H9 (cell line): ENCODE results near the gene TMEM114. TPM values are rescaled to one million over a fixed set of nuclear protein-coding genes. Genes with fewer than 3 reads are reported as not detected.

ENCODE experiments used
- DNase-seq: peaks from one replicate; pipeline ENCODE4 v3.0.0-alpha.2; 2017
- H2AFZ ChIP-seq: one replicate; pipeline ENCODE4 v1.6.1; 2013; ENCODE audit warnings: mild to moderate bottlenecking, low read length, control low read depth, moderate library complexity
- H2AK5ac ChIP-seq: 2 replicates; pipeline ENCODE4 v1.6.1; 2013; ENCODE audit warnings: low read length, control low read depth, mixed read lengths; ENCODE audit not compliant: insufficient read length
- H2BK120ac ChIP-seq: one replicate; pipeline ENCODE4 v1.6.1; 2013; ENCODE audit warnings: low read depth, mild to moderate bottlenecking, low read length, control low read depth, inconsistent platforms; ENCODE audit not compliant: poor library complexity, severe bottlenecking
- H2BK12ac ChIP-seq: 2 replicates; pipeline ENCODE4 v1.6.1; 2013; ENCODE audit warnings: low read length, control low read depth, mixed read lengths, low read depth; ENCODE audit not compliant: insufficient read length
- H2BK15ac ChIP-seq: 2 replicates; pipeline ENCODE4 v1.6.1; 2013; ENCODE audit warnings: low read depth, low read length, control low read depth
- H2BK20ac ChIP-seq: one replicate; pipeline ENCODE4 v1.6.1; 2013; ENCODE audit warnings: low read depth, mild to moderate bottlenecking, low read length, control low read depth, inconsistent platforms; ENCODE audit not compliant: poor library complexity, severe bottlenecking
- H2BK5ac ChIP-seq: 2 replicates; pipeline ENCODE4 v1.6.1; 2013; ENCODE audit warnings: low read length, control low read depth, mixed read lengths; ENCODE audit not compliant: insufficient read length
- H3K14ac ChIP-seq: 2 replicates; pipeline ENCODE4 v1.6.1; 2013; ENCODE audit warnings: low read length, control low read depth; ENCODE audit not compliant: insufficient read depth
- H3K18ac ChIP-seq: 2 replicates; pipeline ENCODE4 v1.6.1; 2013; ENCODE audit warnings: low read depth, mild to moderate bottlenecking, mixed read lengths, low read length, control low read depth; ENCODE audit not compliant: insufficient read length
- H3K23ac ChIP-seq: 2 replicates; pipeline ENCODE4 v1.6.1; 2013; ENCODE audit warnings: low read length, control low read depth, mixed read lengths, low read depth; ENCODE audit not compliant: insufficient read length
- H3K23me2 ChIP-seq: 2 replicates; pipeline ENCODE4 v1.6.1; 2013; ENCODE audit warnings: low read depth, mild to moderate bottlenecking, mixed read lengths, low read length, control low read depth; ENCODE audit not compliant: insufficient read length, poor library complexity, severe bottlenecking
- H3K27ac ChIP-seq: 2 replicates; pipeline ENCODE4 v1.5.1; 2013; ENCODE audit warnings: low read length, control low read depth, mixed read lengths, low read depth; ENCODE audit not compliant: insufficient read length
- H3K27me3 ChIP-seq: 2 replicates; pipeline ENCODE4 v1.6.1; 2013; ENCODE audit warnings: low read length, control low read depth, inconsistent platforms; ENCODE audit not compliant: insufficient read depth
- H3K4ac ChIP-seq: 2 replicates; pipeline ENCODE4 v1.6.1; 2013; ENCODE audit warnings: low read depth, mild to moderate bottlenecking, control low read depth, inconsistent platforms, low read length, moderate library complexity
- H3K4me1 ChIP-seq: 2 replicates; pipeline ENCODE4 v1.6.1; 2013; ENCODE audit warnings: low read length, control low read depth, inconsistent platforms; ENCODE audit not compliant: insufficient read depth
- H3K4me2 ChIP-seq: 2 replicates; pipeline ENCODE4 v1.6.1; 2013; ENCODE audit warnings: low read length, control low read depth, mixed read lengths; ENCODE audit not compliant: insufficient read length, insufficient read depth
- H3K56ac ChIP-seq: 2 replicates; pipeline ENCODE4 v1.6.1; 2013; ENCODE audit warnings: low read depth, mild to moderate bottlenecking, mixed read lengths, low read length, control low read depth; ENCODE audit not compliant: insufficient read length
- H3K79me1 ChIP-seq: 2 replicates; pipeline ENCODE4 v1.6.1; 2013; ENCODE audit warnings: low read depth, mild to moderate bottlenecking, moderate library complexity, low read length, control low read depth, inconsistent platforms; ENCODE audit not compliant: insufficient read depth, poor library complexity, severe bottlenecking
- H3K79me2 ChIP-seq: 2 replicates; pipeline ENCODE4 v1.6.1; 2013; ENCODE audit warnings: low read length, control low read depth, inconsistent platforms; ENCODE audit not compliant: insufficient read depth
- H3K9ac ChIP-seq: 2 replicates; pipeline ENCODE4 v1.6.1; 2013; ENCODE audit warnings: low read length, control low read depth, mixed read lengths; ENCODE audit not compliant: insufficient read length; ENCODE audit errors: extremely low read depth
- H3K9me3 ChIP-seq: one replicate; pipeline ENCODE4 v1.6.1; 2013; ENCODE audit warnings: low read depth, low read length, inconsistent platforms; ENCODE audit not compliant: control insufficient read depth
- H3T11ph ChIP-seq: one replicate; pipeline ENCODE4 v1.6.1; 2013; ENCODE audit warnings: mild to moderate bottlenecking, low read length, control low read depth, inconsistent platforms
- H4K20me1 ChIP-seq: one replicate; pipeline ENCODE4 v1.6.1; 2013; ENCODE audit not compliant: control insufficient read depth, insufficient read length, insufficient read depth
- H4K5ac ChIP-seq: 2 replicates; pipeline ENCODE4 v1.6.1; 2013; ENCODE audit warnings: low read depth, mild to moderate bottlenecking, mixed read lengths, low read length, control low read depth; ENCODE audit not compliant: insufficient read length
- H4K8ac ChIP-seq: replicated peaks from 2 replicates; pipeline ENCODE4 v1.6.1; 2013; ENCODE audit warnings: low read length, control low read depth, mixed read lengths, low read depth; ENCODE audit not compliant: insufficient read length
- H4K91ac ChIP-seq: 2 replicates; pipeline ENCODE4 v1.6.1; 2013; ENCODE audit warnings: low read depth, mild to moderate bottlenecking, moderate library complexity, mixed read lengths, low read length, control low read depth; ENCODE audit not compliant: insufficient read length
- H3K27ac Mint-ChIP-seq, 3 experiments: 2 replicates in 2 of 3; 3 replicates in 1 of 3; pipeline ENCODE4 v1.8.0; 2020 to 2021; ENCODE audit warnings: mixed read lengths in 3 of 3, mild to moderate bottlenecking in 1 of 3, moderate library complexity in 1 of 3
- H3K27me3 Mint-ChIP-seq: 2 replicates; pipeline ENCODE4 v1.8.0; 2021; ENCODE audit warnings: low read depth, mild to moderate bottlenecking, moderate library complexity, mixed read lengths
- H3K36me3 Mint-ChIP-seq, 3 experiments: 2 replicates in 2 of 3; 3 replicates in 1 of 3; pipeline ENCODE4 v1.8.0; 2020 to 2021; ENCODE audit warnings: low read depth in 3 of 3, mixed read lengths in 3 of 3; ENCODE audit not compliant: insufficient read depth in 1 of 3
- H3K4me1 Mint-ChIP-seq, 2 experiments: 2 replicates each; pipeline ENCODE4 v1.8.0; 2020; ENCODE audit warnings: mixed read lengths in 2 of 2
- H3K4me3 Mint-ChIP-seq, 2 experiments: 2 replicates in 1 of 2; 3 replicates in 1 of 2; pipeline ENCODE4 v1.8.0; 2020 to 2021; ENCODE audit warnings: mild to moderate bottlenecking in 2 of 2, mixed read lengths in 2 of 2, moderate library complexity in 1 of 2
- H3K9me3 Mint-ChIP-seq, 2 experiments: 2 replicates in 1 of 2; 3 replicates in 1 of 2; pipeline ENCODE4 v1.8.0; 2020; ENCODE audit warnings: mild to moderate bottlenecking in 2 of 2, mixed read lengths in 2 of 2, moderate library complexity in 1 of 2
- CTCF ChIP-seq: fragments of 200-600 bp; sonication (generic); conservative IDR thresholded peaks from 3 replicates; pipeline ENCODE4 v1.8.0; 2021; ENCODE audit warnings: antibody characterized with exemption, mild to moderate bottlenecking
- WGBS: extraction: QIAGEN DNeasy Blood & Tissue Kit; methylation state at CpG from one replicate; pipeline ENCODE4 v1.1.7; 2013; ENCODE audit warnings: missing lambda C conversion rate, low lambda C conversion rate, mixed read lengths; ENCODE audit not compliant: insufficient read length; ENCODE audit errors: extremely low coverage; 5-methylcytosine and 5-hydroxymethylcytosine counted together
- long read RNA-seq: library from polyadenylated mRNA; unstranded; transcript quantifications from one replicate; pipeline ENCODE4 v2.0.0, GENCODE V29; 2020
- total RNA-seq: library from RNA; stranded (reverse); gene quantifications from 2 replicates; pipeline ENCODE4 v1.2.1, GENCODE V29; 2021

TMEM114 gene
- 0.33 and 1.2 TPM in 2 replicates for total RNA-seq
- long read RNA-seq: 0 reads

- Histone ChIP-seq H3K27ac (no peak within 1 kb of the TSS), H2AFZ (no peak within 1 kb of the TSS), H3K27me3 (peaks cover 23% of the 10 kb centered on the region; the same call in 1 of the 2 replicates), H3K79me2 (no peaks in the 10 kb centered on the region), H2BK20ac (no peak within 1 kb of the TSS), H4K5ac (no peak within 1 kb of the TSS), H3K4me2 (peak within 1 kb of the TSS; percentile 84), H3K4ac (no peak within 1 kb of the TSS), H2BK120ac (no peak within 1 kb of the TSS), H3K18ac (no peak within 1 kb of the TSS), H3K14ac (peak within 1 kb of the TSS; percentile 74), H4K91ac (no peak within 1 kb of the TSS), H3K23ac (no peak within 1 kb of the TSS), H2AK5ac (no peak within 1 kb of the TSS), H4K20me1 (no peaks in the 10 kb centered on the region), H3K79me1 (no peaks in the 10 kb centered on the region), H3K4me1 (no peaks in the 10 kb centered on the region), H2BK12ac (no peak within 1 kb of the TSS), H3K9ac (no peak within 1 kb of the TSS), H3T11ph (no peak within 1 kb of the TSS), H3K23me2 (peaks cover 16% of the 10 kb centered on the region), H2BK15ac (no peak within 1 kb of the TSS), H2BK5ac (no peak within 1 kb of the TSS), H3K56ac (no peak within 1 kb of the TSS), H4K8ac (no peak within 1 kb of the TSS), H3K9me3 (no peaks in the 10 kb centered on the region)
- Mint-ChIP-seq H3K27ac (no peak within 1 kb of the TSS), H3K9me3 (no peaks in the 10 kb centered on the region), H3K4me3 (no peak within 1 kb of the TSS; a peak in 4 of 5 replicates), H3K4me1 (peaks cover 11 to 12% of the 10 kb centered on the region in 2 experiments), H3K36me3 (no peaks in the 10 kb centered on the region), H3K27me3 (peaks cover 23% of the 10 kb centered on the region)
- peak; percentile 54 for DNase-seq
- no CpG with 5 or more reads among the region's 41 CpGs for WGBS
- no peak for TF ChIP-seq CTCF
Observed at GRCh38 chr16:8589900-8590688, at the start of gene TMEM114. Gene TMEM114 (minus strand): TSS chr16:8590511. CDS start chr16:8589838, 673 bp downstream.
